ENCODE data around the gene PLA2G2E.

DNA sequence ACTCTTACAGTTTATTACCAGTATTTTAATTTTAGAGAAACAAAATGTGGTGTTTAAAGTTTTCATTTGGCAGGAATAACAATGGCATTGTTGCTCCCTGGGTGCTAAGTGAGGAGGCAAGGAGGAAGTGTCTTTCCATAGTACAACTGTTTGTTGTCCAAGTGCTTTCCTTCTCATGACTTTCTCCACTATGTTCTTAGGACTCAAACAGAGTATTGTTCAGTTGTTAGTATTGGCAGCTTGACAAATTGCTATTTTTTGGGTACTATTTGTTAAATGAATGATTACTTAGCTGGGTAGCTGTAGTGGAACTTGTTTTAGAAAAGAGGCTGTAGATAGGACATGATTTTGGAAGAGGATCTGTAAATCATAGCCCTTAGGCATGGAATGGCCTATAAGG, 33.8 kb downstream of the PLA2G2E start:
- TF ChIP-seq, protein P1, sequence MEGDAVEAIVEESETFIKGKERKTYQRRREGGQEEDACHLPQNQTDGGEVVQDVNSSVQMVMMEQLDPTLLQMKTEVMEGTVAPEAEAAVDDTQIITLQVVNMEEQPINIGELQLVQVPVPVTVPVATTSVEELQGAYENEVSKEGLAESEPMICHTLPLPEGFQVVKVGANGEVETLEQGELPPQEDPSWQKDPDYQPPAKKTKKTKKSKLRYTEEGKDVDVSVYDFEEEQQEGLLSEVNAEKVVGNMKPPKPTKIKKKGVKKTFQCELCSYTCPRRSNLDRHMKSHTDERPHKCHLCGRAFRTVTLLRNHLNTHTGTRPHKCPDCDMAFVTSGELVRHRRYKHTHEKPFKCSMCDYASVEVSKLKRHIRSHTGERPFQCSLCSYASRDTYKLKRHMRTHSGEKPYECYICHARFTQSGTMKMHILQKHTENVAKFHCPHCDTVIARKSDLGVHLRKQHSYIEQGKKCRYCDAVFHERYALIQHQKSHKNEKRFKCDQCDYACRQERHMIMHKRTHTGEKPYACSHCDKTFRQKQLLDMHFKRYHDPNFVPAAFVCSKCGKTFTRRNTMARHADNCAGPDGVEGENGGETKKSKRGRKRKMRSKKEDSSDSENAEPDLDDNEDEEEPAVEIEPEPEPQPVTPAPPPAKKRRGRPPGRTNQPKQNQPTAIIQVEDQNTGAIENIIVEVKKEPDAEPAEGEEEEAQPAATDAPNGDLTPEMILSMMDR (IDR thresholded peaks at IDR 0.05; ENCODE audit: low read depth, low read length), result no peak
- no peak for TF ChIP-seq EZH2phosphoT487 (IDR thresholded peaks at IDR 0.05; ENCODE audit: low read depth)

All from OCI-LY3 (cell line).